DOHH2 (cell line): ENCODE measurements around the gene CFAP58.

Experiments used
- H3F3A ChIP-seq: fragments of 200-600 bp; sonication (generic), shearing (Covaris generic); 2 replicates; pipeline ENCODE4 v1.6.0; 2016; ENCODE audit warnings: antibody characterized with exemption, mild to moderate bottlenecking; ENCODE audit not compliant: control insufficient read depth, insufficient read depth
- H3K27ac ChIP-seq: fragments of 200-600 bp; sonication (generic); 2 replicates; pipeline ENCODE4 v1.5.1; 2014; ENCODE audit warnings: low read depth, mild to moderate bottlenecking, low read length, moderate library complexity
- H3K27me3 ChIP-seq: fragments of 200-600 bp; sonication (generic); 2 replicates; pipeline ENCODE4 v1.6.1; 2014; ENCODE audit warnings: mild to moderate bottlenecking, low read length, mixed read lengths; ENCODE audit not compliant: control insufficient read depth
- H3K36me3 ChIP-seq: fragments of 200-600 bp; sonication (generic); 2 replicates; pipeline ENCODE4 v1.6.1; 2014; ENCODE audit warnings: mild to moderate bottlenecking, low read length, moderate library complexity, mixed read lengths; ENCODE audit not compliant: control insufficient read depth
- H3K4me1 ChIP-seq: fragments of 200-600 bp; sonication (generic); 2 replicates; pipeline ENCODE4 v1.6.1; 2014; ENCODE audit warnings: mild to moderate bottlenecking, low read length, mixed read lengths; ENCODE audit not compliant: control insufficient read depth
- H3K4me2 ChIP-seq: fragments of 200-600 bp; sonication (generic); 2 replicates; pipeline ENCODE4 v1.6.0; 2014; ENCODE audit warnings: mild to moderate bottlenecking, low read length, moderate library complexity
- H3K4me3 ChIP-seq: fragments of 200-600 bp; sonication (generic); 2 replicates; pipeline ENCODE4 v1.5.1; 2014; ENCODE audit warnings: mild to moderate bottlenecking, low read length, mixed read lengths
- H3K79me2 ChIP-seq: fragments of 200-600 bp; sonication (generic); 2 replicates; pipeline ENCODE4 v1.6.1; 2014; ENCODE audit warnings: mild to moderate bottlenecking, low read length, mixed read lengths; ENCODE audit not compliant: control insufficient read depth
- H3K9me2 ChIP-seq: fragments of 200-600 bp; sonication (generic); replicated peaks from 2 replicates; pipeline ENCODE4 v1.6.1; 2014; ENCODE audit warnings: mild to moderate bottlenecking, low read length, mixed read lengths; ENCODE audit not compliant: control insufficient read depth
- H3K9me3 ChIP-seq: fragments of 200-600 bp; sonication (generic); 2 replicates; pipeline ENCODE4 v1.6.1; 2014; ENCODE audit warnings: antibody characterized with exemption, low read length, mixed read lengths; ENCODE audit not compliant: control insufficient read depth, insufficient read depth
- H4K20me1 ChIP-seq: fragments of 200-600 bp; sonication (generic); 2 replicates; pipeline ENCODE4 v1.6.0; 2014; ENCODE audit warnings: low read depth, mild to moderate bottlenecking, antibody characterized with exemption, low read length, moderate library complexity; ENCODE audit not compliant: control insufficient read depth, insufficient read depth
- CTCF ChIP-seq: fragments of 200-600 bp; sonication (generic); IDR thresholded peaks from one replicate; pipeline ENCODE4 v1.5.1; 2014; ENCODE audit warnings: antibody characterized with exemption, mild to moderate bottlenecking, low read depth, low read length; ENCODE audit not compliant: poor library complexity, severe bottlenecking
- EZH2phosphoT487 ChIP-seq: fragments of 200-600 bp; sonication (generic); IDR thresholded peaks from 2 replicates; pipeline ENCODE4 v1.6.1; 2017; ENCODE audit warnings: borderline replicate concordance, mild to moderate bottlenecking, antibody characterized with exemption, low read length, moderate library complexity, mixed read lengths

The CFAP58 gene

GRCh38 chr10:104502907-104503306 is 149.3 kb downstream of the CFAP58 start:
- TF ChIP-seq EZH2phosphoT487 (no peak), CTCF (no peak)
- no peaks in the 10 kb centered on the region for H4K20me1 ChIP-seq
- H3K9me3 ChIP-seq, result no peaks in the 10 kb centered on the region

More at GRCh38 chr10:104502907-104503306, 149.3 kb downstream of the CFAP58 start:
- Histone ChIP-seq H3K9me2 (no peaks in the 10 kb centered on the region), H3K27ac (no peak overlapping the region), H3K4me3 (no peak overlapping the region), H3K27me3 (peaks cover 4% of the 10 kb centered on the region; the same call in 1 of the 2 replicates), H3K79me2 (no peaks in the 10 kb centered on the region), H3K4me2 (no peak overlapping the region), H3K36me3 (no peaks in the 10 kb centered on the region), H3K4me1 (no peaks in the 10 kb centered on the region), H3F3A (no peaks in the 10 kb centered on the region)
